Neuronal stem cell (in vitro differentiated cells): ENCODE data around the gene ORC3.

Experiments used
- DNase-seq: peaks from one replicate; pipeline ENCODE4 v3.0.0-alpha.2; 2013; ENCODE audit warnings: low spot score
- H2AFZ ChIP-seq: one replicate; pipeline ENCODE4 v1.6.1; 2013; ENCODE audit warnings: mild to moderate bottlenecking, low read length, inconsistent platforms
- H2AK5ac ChIP-seq: 2 replicates; pipeline ENCODE4 v1.6.1; 2013; ENCODE audit warnings: low read depth, mild to moderate bottlenecking, inconsistent platforms, low read length, moderate library complexity, mixed read lengths
- H2BK120ac ChIP-seq: 2 replicates; pipeline ENCODE4 v1.6.1; 2013; ENCODE audit warnings: low read depth, mild to moderate bottlenecking, inconsistent platforms, low read length, moderate library complexity, mixed read lengths
- H2BK12ac ChIP-seq: one replicate; pipeline ENCODE4 v1.6.1; 2013; ENCODE audit warnings: low read length, inconsistent platforms
- H2BK15ac ChIP-seq: 2 replicates; pipeline ENCODE4 v1.6.1; 2013; ENCODE audit warnings: mild to moderate bottlenecking, low read length, inconsistent platforms, mixed read lengths
- H2BK5ac ChIP-seq: one replicate; pipeline ENCODE4 v1.6.1; 2013; ENCODE audit warnings: inconsistent platforms, mild to moderate bottlenecking, low read length, moderate library complexity
- H3K14ac ChIP-seq: one replicate; pipeline ENCODE4 v1.6.1; 2013; ENCODE audit warnings: low read length, inconsistent platforms
- H3K18ac ChIP-seq: 2 replicates; pipeline ENCODE4 v1.6.1; 2013; ENCODE audit warnings: low read length, inconsistent platforms
- H3K23ac ChIP-seq: 2 replicates; pipeline ENCODE4 v1.6.1; 2013; ENCODE audit warnings: low read depth, mild to moderate bottlenecking, mixed read lengths, low read length, inconsistent platforms; ENCODE audit not compliant: poor library complexity
- H3K27ac ChIP-seq: replicated peaks from 3 replicates; pipeline ENCODE4 v1.5.1; 2013; ENCODE audit warnings: low read length, inconsistent platforms
- H3K27me3 ChIP-seq, 3 experiments: 2 replicates each; pipeline ENCODE4 v1.6.1; 2013; ENCODE audit warnings: low read length in 3 of 3, mild to moderate bottlenecking in 2 of 3, inconsistent platforms in 1 of 3, low read depth in 1 of 3, mixed read lengths in 1 of 3, moderate library complexity in 1 of 3; ENCODE audit not compliant: control insufficient read depth in 3 of 3, insufficient read depth in 3 of 3
- H3K36me3 ChIP-seq, 2 donors: replicated peaks in 1 of 2; 2 replicates each; pipeline ENCODE4 v1.6.1; 2013; ENCODE audit warnings: low read length in 2 of 2; ENCODE audit not compliant: control insufficient read depth in 2 of 2, insufficient read depth in 2 of 2
- H3K4ac ChIP-seq: 2 replicates; pipeline ENCODE4 v1.6.1; 2013; ENCODE audit warnings: inconsistent platforms, mild to moderate bottlenecking, low read length, moderate library complexity
- H3K4me1 ChIP-seq, 2 donors: 1 replicate in 1 of 2; 2 replicates in 1 of 2; pipeline ENCODE4 v1.6.1; 2013; ENCODE audit warnings: low read length in 2 of 2, low read depth in 1 of 2; ENCODE audit not compliant: control insufficient read depth in 2 of 2, insufficient read depth in 1 of 2
- H3K4me2 ChIP-seq: one replicate; pipeline ENCODE4 v1.6.1; 2013; ENCODE audit warnings: mild to moderate bottlenecking, low read length, inconsistent platforms; ENCODE audit not compliant: insufficient read depth, poor library complexity, severe bottlenecking
- H3K4me3 ChIP-seq, 2 donors: 2 replicates each; pipeline ENCODE4 v1.5.1; 2013; ENCODE audit warnings: low read length in 2 of 2, mild to moderate bottlenecking in 2 of 2, inconsistent platforms in 1 of 2, moderate library complexity in 1 of 2
- H3K79me1 ChIP-seq: one replicate; pipeline ENCODE4 v1.6.1; 2013; ENCODE audit warnings: low read depth, mild to moderate bottlenecking, inconsistent platforms, low read length, moderate library complexity
- H3K9ac ChIP-seq: one replicate; pipeline ENCODE4 v1.6.1; 2013; ENCODE audit warnings: mild to moderate bottlenecking, low read depth, low read length, inconsistent platforms; ENCODE audit not compliant: poor library complexity
- H3K9me3 ChIP-seq, 2 donors: replicated peaks in 1 of 2; 2 replicates each; pipeline versions ENCODE3 to v1.6.1; 2013; ENCODE audit warnings: low read length in 2 of 2, mild to moderate bottlenecking in 2 of 2, inconsistent platforms in 1 of 2, low read depth in 1 of 2, mixed read lengths in 1 of 2, moderate library complexity in 1 of 2; ENCODE audit not compliant: control insufficient read depth in 2 of 2, insufficient read depth in 1 of 2
- H4K8ac ChIP-seq: one replicate; pipeline ENCODE4 v1.6.1; 2013; ENCODE audit warnings: low read depth, mild to moderate bottlenecking, inconsistent platforms, low read length, moderate library complexity
- H4K91ac ChIP-seq: one replicate; pipeline ENCODE4 v1.6.1; 2013; ENCODE audit warnings: low read length, low read depth, mild to moderate bottlenecking, inconsistent platforms; ENCODE audit not compliant: poor library complexity
- WGBS, 2 donors: extraction: QIAGEN DNeasy Blood & Tissue Kit; methylation state at CpG; one replicate each; pipeline ENCODE4 v1.1.7; 2013; ENCODE audit warnings: missing lambda C conversion rate in 2 of 2, mixed read lengths in 1 of 2; ENCODE audit not compliant: insufficient read length in 2 of 2, insufficient replicate concordance in 1 of 2; ENCODE audit errors: extremely low coverage in 2 of 2; 5-methylcytosine and 5-hydroxymethylcytosine counted together

Gene ORC3

DNA sequence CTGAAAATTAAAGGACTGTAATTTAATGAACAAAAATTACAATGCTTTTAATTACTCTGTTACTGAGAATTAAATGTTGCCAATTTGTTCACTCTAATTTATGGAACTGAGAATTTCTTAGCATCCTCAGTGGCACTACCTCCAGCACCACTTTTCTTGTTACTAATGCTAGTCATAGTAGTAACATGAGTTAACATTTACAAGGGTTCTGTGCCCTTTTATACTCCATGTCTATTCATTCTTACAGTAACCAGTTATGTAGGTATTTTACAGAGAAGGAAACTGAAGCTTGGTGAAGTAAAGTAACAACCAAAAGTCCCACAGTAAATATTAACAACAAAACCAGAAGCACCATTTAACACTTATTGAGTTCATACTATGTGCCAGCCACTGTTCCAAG lies 34.4 kb upstream of the ORC3 start:
- H3K4me2 ChIP-seq: no peak overlapping the region
- peaks cover 4 to 90% of the 10 kb centered on the region in 2 donors for H3K36me3 ChIP-seq

DNA sequence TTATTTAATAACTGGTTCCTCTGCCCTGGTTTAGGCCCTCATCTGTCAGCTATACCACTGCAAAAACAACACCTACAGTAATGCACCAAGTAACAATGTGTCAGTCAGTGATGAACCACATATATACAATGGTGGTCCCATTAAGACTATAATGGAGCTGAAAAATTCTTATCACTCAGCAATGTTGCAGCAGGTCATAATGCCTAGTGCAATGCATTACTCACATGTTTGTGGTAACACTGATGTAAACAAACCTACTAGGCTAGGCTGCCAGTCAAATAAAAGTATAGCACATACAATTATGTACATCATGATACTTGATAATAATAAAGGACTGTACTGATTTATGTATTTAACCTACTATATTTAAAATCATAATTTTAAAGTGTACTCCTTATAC lies 31.5 kb upstream of the ORC3 start:
- no peak overlapping the region for H3K4me2 ChIP-seq
- no peak overlapping the region for H2BK15ac ChIP-seq
- H3K27ac ChIP-seq: no peak overlapping the region
- no peaks in the 10 kb centered on the region for H3K79me1 ChIP-seq
- no peak for DNase-seq
- no peak overlapping the region for H4K8ac ChIP-seq
- H3K4ac ChIP-seq: no peak overlapping the region
- H3K18ac ChIP-seq: no peak overlapping the region
- no peak overlapping the region for H3K14ac ChIP-seq
- no peaks in the 10 kb centered on the region for H3K4me1 ChIP-seq
- H3K9ac ChIP-seq: no peak overlapping the region
- peaks cover 7 to 90% of the 10 kb centered on the region in 2 donors for H3K36me3 ChIP-seq
- no peak overlapping the region for H3K4me3 ChIP-seq
- no peaks in the 10 kb centered on the region for H3K9me3 ChIP-seq
- H4K91ac ChIP-seq: no peak overlapping the region
- H2BK5ac ChIP-seq: no peak overlapping the region
- no peak overlapping the region for H2BK120ac ChIP-seq
- no peaks in the 10 kb centered on the region for H3K27me3 ChIP-seq
- no peak overlapping the region for H2BK12ac ChIP-seq
- no peak overlapping the region for H2AFZ ChIP-seq
- H2AK5ac ChIP-seq: no peak overlapping the region
- H3K23ac ChIP-seq: no peak overlapping the region

More for the DNA sequence above, 34.4 kb upstream of the ORC3 start:
- no peaks in the 10 kb centered on the region for H3K4me1 ChIP-seq
- no peak overlapping the region for H2AFZ ChIP-seq
- H3K9ac ChIP-seq: no peak overlapping the region
- no peak overlapping the region for H3K4me3 ChIP-seq
- no peak overlapping the region for H2BK120ac ChIP-seq
- no peak overlapping the region for H3K14ac ChIP-seq
- H2BK12ac ChIP-seq: no peak overlapping the region
- no peaks in the 10 kb centered on the region for H3K79me1 ChIP-seq
- H2BK5ac ChIP-seq: no peak overlapping the region
- H3K27me3 ChIP-seq: no peaks in the 10 kb centered on the region
- no peak for DNase-seq
- H4K91ac ChIP-seq: no peak overlapping the region
- no peak overlapping the region for H3K27ac ChIP-seq
- H4K8ac ChIP-seq: no peak overlapping the region
- no peak overlapping the region for H2AK5ac ChIP-seq
- no peak overlapping the region for H2BK15ac ChIP-seq
- no peak overlapping the region for H3K23ac ChIP-seq
- no peak overlapping the region for H3K18ac ChIP-seq
- H3K9me3 ChIP-seq: no peaks in the 10 kb centered on the region
- no peak overlapping the region for H3K4ac ChIP-seq

DNA sequence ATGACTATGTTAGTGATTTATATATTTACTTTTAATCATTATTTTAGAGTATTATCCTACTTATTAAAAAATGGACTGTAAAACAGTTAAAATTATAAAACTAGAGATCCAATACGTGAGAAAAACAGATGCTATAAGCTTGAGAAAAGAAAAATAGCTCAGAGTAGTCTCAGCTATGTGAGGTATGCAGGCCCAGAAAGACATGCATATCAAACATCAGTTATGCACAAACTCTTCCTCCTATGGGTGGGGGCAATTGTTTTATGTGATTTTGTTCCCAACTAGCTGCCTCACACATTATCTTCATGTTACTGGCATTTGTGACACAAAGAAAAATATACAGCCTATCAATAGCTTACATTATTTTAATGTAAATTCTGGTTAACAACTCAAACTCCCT lies 28.9 kb upstream of the ORC3 start:
- no peak overlapping the region for H3K23ac ChIP-seq
- no peaks in the 10 kb centered on the region for H3K9me3 ChIP-seq
- H2AK5ac ChIP-seq: no peak overlapping the region
- H2BK12ac ChIP-seq: no peak overlapping the region
- peaks cover 4 to 88% of the 10 kb centered on the region in 2 donors for H3K36me3 ChIP-seq
- no peak overlapping the region for H2BK15ac ChIP-seq
- H4K8ac ChIP-seq: no peak overlapping the region
- WGBS, 2 donors: no CpG with 5 or more reads among the region's 1 CpG
- H2BK5ac ChIP-seq: no peak overlapping the region
- H3K4ac ChIP-seq: no peak overlapping the region
- no peak overlapping the region for H3K4me3 ChIP-seq
- no peaks in the 10 kb centered on the region for H3K27me3 ChIP-seq
- no peak overlapping the region for H3K14ac ChIP-seq
- H3K4me2 ChIP-seq: no peak overlapping the region
- DNase-seq: no peak
- H2AFZ ChIP-seq: no peak overlapping the region
- no peaks in the 10 kb centered on the region for H3K4me1 ChIP-seq
- no peak overlapping the region for H4K91ac ChIP-seq
- H2BK120ac ChIP-seq: no peak overlapping the region
- H3K27ac ChIP-seq: no peak overlapping the region
- no peaks in the 10 kb centered on the region for H3K79me1 ChIP-seq
- H3K9ac ChIP-seq: no peak overlapping the region
- H3K18ac ChIP-seq: no peak overlapping the region

DNA sequence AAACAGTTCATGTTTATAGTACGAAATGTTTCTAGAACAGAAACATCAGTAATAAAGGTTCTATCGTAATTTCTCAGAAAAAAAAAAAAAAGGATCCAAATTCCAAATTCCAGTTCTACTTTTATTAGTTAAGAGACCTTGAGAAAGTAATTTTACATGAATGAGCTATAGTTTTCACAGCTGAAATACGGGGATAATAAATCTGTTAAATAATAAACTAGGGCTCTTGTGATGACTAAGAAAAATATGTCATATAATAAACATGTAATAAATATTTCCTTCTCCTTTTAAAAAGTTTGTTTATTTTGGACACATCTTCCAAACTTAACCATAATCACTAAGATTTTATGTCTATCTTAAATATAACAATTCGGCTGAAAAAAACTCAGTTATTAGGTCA lies 17.9 kb upstream of the ORC3 start:
- no CpG with 5 or more reads among the region's 4 CpGs for WGBS, 2 donors
- H2AFZ ChIP-seq: no peak overlapping the region
- no peak overlapping the region for H2BK12ac ChIP-seq
- H2BK120ac ChIP-seq: no peak overlapping the region
- H3K18ac ChIP-seq: no peak overlapping the region
- H3K9me3 ChIP-seq: no peaks in the 10 kb centered on the region
- no peak overlapping the region for H3K4me3 ChIP-seq
- no peak overlapping the region for H3K27ac ChIP-seq
- H2BK15ac ChIP-seq: no peak overlapping the region
- no peak for DNase-seq
- no peak overlapping the region for H2AK5ac ChIP-seq
- H4K8ac ChIP-seq: no peak overlapping the region
- no peak overlapping the region for H3K4ac ChIP-seq
- H3K9ac ChIP-seq: no peak overlapping the region
- no peaks in the 10 kb centered on the region for H3K27me3 ChIP-seq
- peaks cover 0 to 50% of the 10 kb centered on the region in 2 donors for H3K36me3 ChIP-seq
- no peak overlapping the region for H3K23ac ChIP-seq
- H3K4me2 ChIP-seq: no peak overlapping the region
- H2BK5ac ChIP-seq: no peak overlapping the region
- H3K14ac ChIP-seq: no peak overlapping the region
- H4K91ac ChIP-seq: no peak overlapping the region
- no peaks in the 10 kb centered on the region for H3K79me1 ChIP-seq
- no peaks in the 10 kb centered on the region for H3K4me1 ChIP-seq
